Lower lobe of right lung (tissue), 2 donors: Measurements from ENCODE around the gene SPATA20. TPM values are rescaled to one million over a fixed set of nuclear protein-coding genes. Genes with fewer than 3 reads are reported as not detected.

Experiments
- ATAC-seq, 2 donors: fragments of 200-7000 bp; cut with Tn5 transposase; one replicate each; pipeline ENCODE4 v1.9.1; 2020 to 2022; ENCODE audit warnings: mild to moderate bottlenecking in 2 of 2, moderate library complexity in 2 of 2
- DNase-seq: peaks from one replicate; pipeline ENCODE4 v3.0.0-alpha.2; 2020
- H3K27ac ChIP-seq: fragments of 200-600 bp; one replicate; pipeline ENCODE4 v1.8.0; 2022
- H3K27me3 ChIP-seq: fragments of 200-600 bp; one replicate; pipeline ENCODE4 v1.8.0; 2022; ENCODE audit warnings: low read depth
- H3K36me3 ChIP-seq: fragments of 200-600 bp; one replicate; pipeline ENCODE4 v1.8.0; 2022; ENCODE audit warnings: mild to moderate bottlenecking
- H3K4me1 ChIP-seq: fragments of 200-600 bp; one replicate; pipeline ENCODE4 v1.8.0; 2022
- H3K4me3 ChIP-seq: fragments of 200-600 bp; one replicate; pipeline ENCODE4 v1.8.0; 2022; ENCODE audit warnings: mild to moderate bottlenecking
- H3K9me3 ChIP-seq: fragments of 200-600 bp; one replicate; pipeline ENCODE4 v1.8.0; 2022
- intact Hi-C: fragments of 100-400 bp; cut with DNase I; formaldehyde crosslinking; loops from one replicate; pipeline ENCODE4 v1.11.0; 2022
- total RNA-seq: library from RNA; stranded (reverse); fragmentation: NEBNext Ultra II Directional; extraction: Animal tissue kit (Norgen Biotek cat#: 25700); gene quantifications from one replicate; pipeline ENCODE4 v1.2.1, GENCODE V29; 2021
- TF ChIP-seq, protein P1 (sequence below): fragments of 200-600 bp; IDR thresholded peaks from one replicate; pipeline ENCODE4 v1.8.0; 2022; ENCODE audit warnings: antibody characterized with exemption, mild to moderate bottlenecking
- donor health status: DM: no; HTN: yes; CAD: no; lungs with severe emphysema.

Gene SPATA20
- total RNA-seq, 1 donor from 2014 or later: 29.7 TPM

GRCh38 chr17:50538549-50539410 is 8.2 kb upstream of the SPATA20 start:
- intact Hi-C loops: no loop called here
- ATAC-seq (no peak), DNase-seq (no peak)
- Histone ChIP-seq H3K9me3 (no peaks in the 10 kb centered on the region), H3K4me3 (no peak overlapping the region), H3K4me1 (peaks cover 31% of the 10 kb centered on the region), H3K36me3 (no peaks in the 10 kb centered on the region), H3K27ac (no peak overlapping the region), H3K27me3 (peaks cover 6% of the 10 kb centered on the region)
- TF ChIP-seq, protein P1, sequence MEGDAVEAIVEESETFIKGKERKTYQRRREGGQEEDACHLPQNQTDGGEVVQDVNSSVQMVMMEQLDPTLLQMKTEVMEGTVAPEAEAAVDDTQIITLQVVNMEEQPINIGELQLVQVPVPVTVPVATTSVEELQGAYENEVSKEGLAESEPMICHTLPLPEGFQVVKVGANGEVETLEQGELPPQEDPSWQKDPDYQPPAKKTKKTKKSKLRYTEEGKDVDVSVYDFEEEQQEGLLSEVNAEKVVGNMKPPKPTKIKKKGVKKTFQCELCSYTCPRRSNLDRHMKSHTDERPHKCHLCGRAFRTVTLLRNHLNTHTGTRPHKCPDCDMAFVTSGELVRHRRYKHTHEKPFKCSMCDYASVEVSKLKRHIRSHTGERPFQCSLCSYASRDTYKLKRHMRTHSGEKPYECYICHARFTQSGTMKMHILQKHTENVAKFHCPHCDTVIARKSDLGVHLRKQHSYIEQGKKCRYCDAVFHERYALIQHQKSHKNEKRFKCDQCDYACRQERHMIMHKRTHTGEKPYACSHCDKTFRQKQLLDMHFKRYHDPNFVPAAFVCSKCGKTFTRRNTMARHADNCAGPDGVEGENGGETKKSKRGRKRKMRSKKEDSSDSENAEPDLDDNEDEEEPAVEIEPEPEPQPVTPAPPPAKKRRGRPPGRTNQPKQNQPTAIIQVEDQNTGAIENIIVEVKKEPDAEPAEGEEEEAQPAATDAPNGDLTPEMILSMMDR: no peak

- peak in 1 of 2 donors; percentile 4 for ATAC-seq
- TF ChIP-seq, protein P1: no peak
- H3K27me3 ChIP-seq: no peaks in the 10 kb centered on the region
- no peaks in the 10 kb centered on the region for H3K36me3 ChIP-seq
- no peak overlapping the region for H3K4me3 ChIP-seq
- peaks cover 23% of the 10 kb centered on the region for H3K4me1 ChIP-seq
- H3K27ac ChIP-seq: no peak overlapping the region
- no peaks in the 10 kb centered on the region for H3K9me3 ChIP-seq
- no peak for DNase-seq
- intact Hi-C loops: no loop called here
Measured at GRCh38 chr17:50539762-50540559, 7.0 kb upstream of the SPATA20 start.

DNA sequence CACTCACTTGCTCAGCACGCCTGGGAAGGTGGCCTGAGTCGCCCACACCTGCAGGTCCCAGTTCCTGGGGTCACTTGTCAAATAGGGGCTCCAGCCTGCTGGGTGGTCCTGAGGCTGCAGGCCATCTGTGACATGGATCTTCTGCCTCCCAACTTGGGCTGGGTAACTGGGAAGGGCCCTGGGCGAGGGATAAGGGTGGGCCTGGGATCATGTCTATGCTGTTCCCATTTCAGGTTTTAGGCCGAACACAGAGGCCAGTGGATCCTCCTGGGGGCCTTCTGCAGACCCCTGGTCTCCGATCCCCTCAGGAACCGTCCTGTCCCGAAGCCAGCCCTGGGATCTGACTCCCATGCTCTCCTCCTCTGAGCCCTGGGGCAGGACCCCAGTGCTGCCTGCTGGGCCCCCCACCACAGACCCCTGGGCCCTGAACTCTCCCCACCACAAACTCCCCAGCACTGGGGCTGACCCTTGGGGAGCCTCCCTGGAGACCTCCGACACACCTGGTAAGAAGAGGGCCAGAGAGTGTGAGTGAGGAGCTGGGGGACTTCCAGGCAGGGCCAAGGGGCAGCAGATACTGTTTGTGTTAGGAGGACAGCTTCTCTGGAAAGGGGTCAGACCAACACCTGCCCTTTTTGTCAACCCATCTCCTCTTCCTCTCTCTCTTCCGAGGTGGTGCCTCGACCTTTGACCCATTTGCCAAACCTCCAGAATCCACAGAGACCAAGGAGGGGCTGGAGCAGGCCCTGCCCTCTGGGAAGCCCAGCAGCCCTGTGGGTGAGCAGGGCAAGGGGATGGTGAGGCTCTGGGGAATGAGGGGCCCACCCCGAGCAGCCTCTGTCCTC is 6.2 kb upstream of the SPATA20 start:
- Histone ChIP-seq H3K9me3 (no peaks in the 10 kb centered on the region), H3K36me3 (no peaks in the 10 kb centered on the region), H3K4me1 (peaks cover 23% of the 10 kb centered on the region), H3K27me3 (no peaks in the 10 kb centered on the region), H3K27ac (no peak overlapping the region), H3K4me3 (peak overlapping the region; percentile 70)
- intact Hi-C loops: no loop called here
- ATAC-seq (no peak), DNase-seq (no peak)
- TF ChIP-seq, protein P1: no peak

- Histone ChIP-seq H3K9me3 (no peaks in the 10 kb centered on the region), H3K36me3 (no peaks in the 10 kb centered on the region), H3K27me3 (no peaks in the 10 kb centered on the region), H3K27ac (peak overlapping the region; percentile 75), H3K4me3 (peak overlapping the region; percentile 70), H3K4me1 (peaks cover 25% of the 10 kb centered on the region)
- TF ChIP-seq, protein P1: no peak
- intact Hi-C loops: no loop called here
- DNase-seq: no peak
- ATAC-seq: peak in 1 of 2 donors; percentile 0
Measured at GRCh38 chr17:50541402-50541715, 5.6 kb upstream of the SPATA20 start.
